HG03378 (cell line): ENCODE results near the gene DGKZ.
"Not testable (repeated sequence)": the region's sequence is repeated elsewhere in the genome, so short reads cannot be mapped to it uniquely, and the experiment has no call there.

Experiments
- ATAC-seq: cut with Tn5 transposase; IDR thresholded peaks from one replicate; pipeline ENCODE4 v1.9.1; 2021; ENCODE audit warnings: mild to moderate bottlenecking, moderate library complexity; ENCODE audit not compliant: unreplicated experiment

Gene DGKZ, protein sequence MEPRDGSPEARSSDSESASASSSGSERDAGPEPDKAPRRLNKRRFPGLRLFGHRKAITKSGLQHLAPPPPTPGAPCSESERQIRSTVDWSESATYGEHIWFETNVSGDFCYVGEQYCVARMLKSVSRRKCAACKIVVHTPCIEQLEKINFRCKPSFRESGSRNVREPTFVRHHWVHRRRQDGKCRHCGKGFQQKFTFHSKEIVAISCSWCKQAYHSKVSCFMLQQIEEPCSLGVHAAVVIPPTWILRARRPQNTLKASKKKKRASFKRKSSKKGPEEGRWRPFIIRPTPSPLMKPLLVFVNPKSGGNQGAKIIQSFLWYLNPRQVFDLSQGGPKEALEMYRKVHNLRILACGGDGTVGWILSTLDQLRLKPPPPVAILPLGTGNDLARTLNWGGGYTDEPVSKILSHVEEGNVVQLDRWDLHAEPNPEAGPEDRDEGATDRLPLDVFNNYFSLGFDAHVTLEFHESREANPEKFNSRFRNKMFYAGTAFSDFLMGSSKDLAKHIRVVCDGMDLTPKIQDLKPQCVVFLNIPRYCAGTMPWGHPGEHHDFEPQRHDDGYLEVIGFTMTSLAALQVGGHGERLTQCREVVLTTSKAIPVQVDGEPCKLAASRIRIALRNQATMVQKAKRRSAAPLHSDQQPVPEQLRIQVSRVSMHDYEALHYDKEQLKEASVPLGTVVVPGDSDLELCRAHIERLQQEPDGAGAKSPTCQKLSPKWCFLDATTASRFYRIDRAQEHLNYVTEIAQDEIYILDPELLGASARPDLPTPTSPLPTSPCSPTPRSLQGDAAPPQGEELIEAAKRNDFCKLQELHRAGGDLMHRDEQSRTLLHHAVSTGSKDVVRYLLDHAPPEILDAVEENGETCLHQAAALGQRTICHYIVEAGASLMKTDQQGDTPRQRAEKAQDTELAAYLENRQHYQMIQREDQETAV

DNA sequence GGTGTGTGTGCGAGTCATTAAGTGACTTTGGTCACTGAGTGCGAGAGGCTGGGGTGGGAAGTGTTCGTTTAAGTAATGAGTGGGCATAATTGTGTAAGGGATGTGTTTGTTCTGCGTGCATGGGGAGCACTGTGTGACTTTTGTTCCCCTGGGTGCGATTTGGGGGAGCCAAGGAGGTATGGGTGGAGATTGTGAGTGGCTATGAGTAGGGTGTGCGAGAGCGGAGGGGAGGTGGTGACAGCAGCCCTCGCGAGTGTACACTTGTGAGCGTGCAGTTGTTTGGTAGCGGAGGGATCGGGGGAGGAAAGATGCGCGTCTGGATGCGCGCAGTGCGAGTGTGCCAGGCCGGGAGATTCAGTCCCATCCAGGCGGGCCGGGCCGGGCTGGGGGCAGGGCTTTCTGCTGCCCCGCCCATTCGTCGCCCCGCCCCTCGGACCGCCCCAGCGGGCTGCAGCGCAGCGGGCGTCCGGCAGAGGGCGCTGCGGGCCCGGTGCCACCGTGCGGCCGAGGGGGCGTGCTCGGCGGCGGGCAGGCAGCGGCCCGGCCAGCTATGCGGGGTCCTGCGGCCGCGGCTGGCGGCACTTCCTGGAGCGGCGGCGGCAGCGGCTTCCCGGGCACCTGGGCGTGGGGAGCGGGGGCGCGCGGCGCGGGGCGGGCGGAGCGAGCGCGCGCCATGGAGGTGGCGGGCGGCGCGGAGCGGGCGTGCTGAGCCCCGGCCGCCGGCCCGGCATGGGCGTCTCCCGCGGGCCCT is at the start of gene DGKZ:
Gene DGKZ (plus strand): TSS at position 578 of the 751 bp plus-strand sequence. CDS start 197 bp downstream, outside the sequence.
- peak; percentile 29 for ATAC-seq

DNA sequence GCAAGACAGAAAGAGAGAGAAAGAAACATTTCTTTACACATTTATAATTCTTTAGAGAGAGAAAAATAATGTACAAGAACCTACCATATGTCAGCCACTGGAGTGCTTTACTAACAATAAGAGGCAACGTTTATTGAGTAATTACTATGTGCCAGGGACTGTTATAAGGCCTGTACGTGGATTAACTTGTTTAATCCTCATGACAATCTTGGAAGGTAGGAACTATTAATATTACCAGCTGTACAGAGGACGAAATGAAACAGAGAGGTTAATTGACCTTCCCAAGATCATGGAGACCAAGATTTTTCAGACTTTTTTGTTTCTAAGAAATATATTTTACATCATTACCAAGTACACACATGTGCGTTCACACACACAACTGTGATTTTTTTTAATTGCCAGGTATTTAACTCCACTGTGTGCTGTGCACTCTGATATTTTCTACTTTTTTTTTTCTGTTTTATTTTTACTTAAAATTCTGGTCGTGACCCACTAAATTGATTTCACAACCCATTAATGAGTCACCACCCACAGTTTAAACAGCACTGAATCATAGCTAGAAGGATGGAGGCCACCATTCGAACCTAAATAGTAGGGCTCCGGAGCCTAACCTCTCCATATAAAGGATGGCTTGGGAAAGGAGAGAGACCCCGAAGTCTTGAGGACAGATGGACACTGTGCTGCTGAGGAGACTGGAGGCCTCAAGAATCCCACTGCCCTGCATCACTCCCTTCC is 48.4 kb upstream of the DGKZ start:
- no peak for ATAC-seq

DNA sequence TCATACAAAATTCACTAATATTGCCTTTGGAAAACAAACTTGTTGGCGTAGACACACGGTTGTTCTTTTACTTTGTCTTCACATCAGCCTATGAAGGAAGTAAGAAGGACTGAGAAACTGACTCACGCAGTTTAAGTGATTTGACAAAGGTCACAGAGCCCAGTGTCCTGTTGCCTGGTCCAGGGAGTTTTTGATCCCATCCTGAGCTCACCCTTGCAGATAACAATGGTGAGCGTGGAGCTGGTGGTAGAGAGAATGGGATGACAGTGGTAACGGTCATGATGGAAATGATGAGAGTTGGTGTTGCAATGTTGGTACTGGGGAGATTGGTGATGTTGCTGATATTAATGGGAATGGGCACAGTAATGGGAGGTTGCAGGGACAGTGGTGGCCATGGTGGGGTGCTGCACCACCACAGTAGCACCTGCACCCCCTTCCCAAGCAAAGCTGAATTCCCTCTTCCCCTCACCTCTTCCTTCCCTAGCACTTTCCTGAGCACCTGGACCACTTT is 47.8 kb upstream of the DGKZ start:
- ATAC-seq: no peak

DNA sequence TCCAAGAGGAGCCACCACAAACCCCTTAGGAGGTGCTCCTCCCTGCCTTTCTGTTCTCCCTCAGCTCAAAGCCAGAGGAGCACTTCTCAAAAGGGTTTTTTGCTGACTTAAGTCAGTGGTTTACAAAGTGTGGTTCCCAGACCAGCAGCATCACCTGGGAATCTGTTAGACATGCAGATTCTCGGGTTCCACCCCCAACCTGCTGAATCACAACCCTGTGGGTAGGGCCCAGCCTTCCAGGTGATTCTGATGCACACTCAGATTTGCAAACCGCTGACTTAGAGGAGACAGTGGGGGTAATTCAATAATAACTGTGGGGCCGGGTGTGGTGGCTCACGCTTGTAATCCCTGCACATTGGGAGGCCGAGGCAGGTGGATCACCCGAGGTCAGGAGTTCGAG is 47.0 kb upstream of the DGKZ start:
- no peak for ATAC-seq

DNA sequence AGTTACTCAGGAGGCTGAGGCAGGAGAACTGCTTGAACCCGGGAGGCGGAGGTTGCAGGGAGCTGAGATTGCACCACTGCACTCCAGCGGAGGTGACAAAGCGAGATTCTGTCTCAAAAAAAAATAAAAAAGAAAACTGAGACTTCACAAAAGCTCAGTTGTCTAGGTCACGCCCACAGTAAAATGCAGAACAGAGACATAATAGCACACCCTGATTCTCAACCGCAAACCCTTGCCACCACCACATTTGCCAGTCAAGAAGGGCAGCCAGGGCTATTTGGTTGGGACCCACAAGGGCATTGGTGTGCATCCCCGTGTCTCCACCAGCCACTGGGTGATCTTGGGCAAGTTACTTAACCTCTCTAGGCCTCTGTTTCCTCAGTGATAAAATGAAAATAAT is 44.4 kb upstream of the DGKZ start:
- peak; percentile 88 for ATAC-seq

DNA sequence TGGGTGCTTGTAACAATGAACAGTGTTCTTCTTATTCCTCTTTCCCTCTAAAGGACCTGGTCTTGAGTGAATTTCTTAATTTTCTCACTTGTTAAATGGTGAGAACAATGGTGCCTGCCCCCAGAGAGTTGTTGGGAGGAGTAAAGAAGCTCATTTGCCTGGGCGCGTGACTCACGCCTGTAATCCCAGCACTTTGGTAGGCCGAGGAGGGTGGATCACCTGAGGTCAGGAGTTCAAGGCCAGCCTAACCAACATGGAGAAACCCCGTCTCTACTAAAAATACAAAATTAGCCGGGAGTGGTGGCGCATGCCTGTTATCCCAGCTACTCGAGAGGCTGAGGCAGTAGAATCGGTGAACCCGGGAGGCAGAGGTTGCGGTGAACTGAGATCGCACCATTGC is 43.2 kb upstream of the DGKZ start:
- ATAC-seq: not testable (repeated sequence)

DNA sequence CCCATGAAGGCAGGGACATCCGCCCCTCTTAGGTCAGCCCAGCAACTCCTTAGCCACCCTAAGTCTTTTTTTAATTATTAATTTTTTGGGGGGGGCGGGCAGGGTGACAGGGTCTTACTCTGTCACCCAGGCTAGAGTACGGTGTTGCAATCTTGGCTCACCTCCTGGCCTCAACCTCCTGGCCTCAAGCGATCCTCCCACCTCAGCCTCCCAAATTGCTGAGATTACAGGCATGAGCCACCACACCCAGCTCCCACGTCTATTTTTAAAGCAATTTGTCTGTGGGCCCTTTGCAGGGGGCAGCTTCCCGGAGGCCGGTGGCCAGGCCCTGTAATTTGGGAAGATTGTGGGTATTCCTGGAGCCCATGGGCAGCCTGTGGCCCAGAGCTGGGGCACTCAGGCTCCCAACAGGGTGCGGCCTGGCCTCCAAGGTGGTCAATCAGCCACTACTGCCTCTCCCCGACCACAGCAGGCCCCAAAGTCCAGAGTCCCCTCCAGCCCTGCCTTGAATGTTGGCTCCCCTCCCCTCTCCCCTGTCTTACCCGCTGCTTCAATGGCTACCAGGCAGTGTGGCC is 42.6 kb upstream of the DGKZ start:
- no peak for ATAC-seq

DNA sequence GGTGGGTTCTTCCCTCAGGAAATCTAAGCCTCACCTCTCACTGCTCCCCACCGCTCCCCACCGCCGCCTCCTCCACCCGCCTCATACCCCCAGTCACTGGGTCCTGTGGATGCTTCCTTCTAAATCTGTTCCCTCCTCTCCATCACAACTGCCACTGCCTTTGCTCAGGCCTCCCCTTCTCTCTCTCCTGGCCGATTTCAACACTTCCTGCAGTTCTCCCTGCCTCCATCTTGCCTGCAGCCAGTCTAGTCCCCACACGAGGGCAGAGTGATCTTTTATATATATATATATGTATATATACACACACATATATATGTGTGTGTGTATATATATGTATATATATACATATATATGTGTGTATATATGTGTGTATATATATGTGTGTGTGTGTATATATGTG is 42.0 kb upstream of the DGKZ start:
- no peak for ATAC-seq

DNA sequence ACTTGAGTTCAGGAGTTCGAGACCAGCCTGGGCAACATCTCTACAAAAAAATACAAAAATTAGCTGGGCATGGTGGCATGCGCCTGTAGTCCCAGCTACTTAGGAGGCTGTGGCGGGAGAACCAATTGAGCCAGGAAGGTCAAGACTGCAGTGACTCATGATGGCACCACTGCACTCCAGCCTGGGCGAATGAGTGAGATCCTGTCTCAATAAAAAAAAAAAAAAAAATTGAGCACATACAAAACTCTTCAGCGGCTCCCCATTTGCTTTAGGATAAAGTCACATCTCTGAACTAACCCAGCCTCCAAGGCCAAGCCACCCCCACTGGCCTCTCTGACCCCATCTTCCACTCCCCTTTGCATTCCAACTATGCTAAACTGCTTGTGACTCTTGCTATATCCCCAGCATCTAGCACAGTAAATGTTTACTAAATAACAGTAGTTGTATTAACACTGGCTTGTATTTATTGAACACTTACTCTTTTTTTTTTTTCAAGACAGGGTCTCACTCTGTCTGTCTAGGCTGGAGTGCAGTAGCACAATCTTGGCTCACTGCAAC is 40.9 kb upstream of the DGKZ start:
- ATAC-seq: no peak

DNA sequence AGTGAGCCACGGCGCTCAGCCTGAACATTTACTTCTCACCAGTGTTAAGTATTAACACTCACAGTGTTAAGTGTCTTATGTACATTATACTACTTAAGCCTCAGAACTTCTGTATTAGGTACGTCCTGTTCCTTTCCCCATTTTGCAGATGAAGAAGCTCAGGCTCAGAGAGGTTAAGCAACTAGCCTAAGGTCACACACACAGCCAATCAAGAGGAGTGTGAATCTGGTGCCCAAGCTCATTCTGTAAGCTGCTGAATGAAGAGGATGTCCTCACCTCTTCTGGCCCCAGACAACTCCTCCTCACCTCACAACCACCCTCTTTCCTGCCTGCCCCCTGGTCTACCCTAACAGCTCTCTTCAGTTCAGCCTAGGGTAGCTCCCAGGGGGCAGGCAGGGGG is 39.9 kb upstream of the DGKZ start:
- ATAC-seq: no peak

DNA sequence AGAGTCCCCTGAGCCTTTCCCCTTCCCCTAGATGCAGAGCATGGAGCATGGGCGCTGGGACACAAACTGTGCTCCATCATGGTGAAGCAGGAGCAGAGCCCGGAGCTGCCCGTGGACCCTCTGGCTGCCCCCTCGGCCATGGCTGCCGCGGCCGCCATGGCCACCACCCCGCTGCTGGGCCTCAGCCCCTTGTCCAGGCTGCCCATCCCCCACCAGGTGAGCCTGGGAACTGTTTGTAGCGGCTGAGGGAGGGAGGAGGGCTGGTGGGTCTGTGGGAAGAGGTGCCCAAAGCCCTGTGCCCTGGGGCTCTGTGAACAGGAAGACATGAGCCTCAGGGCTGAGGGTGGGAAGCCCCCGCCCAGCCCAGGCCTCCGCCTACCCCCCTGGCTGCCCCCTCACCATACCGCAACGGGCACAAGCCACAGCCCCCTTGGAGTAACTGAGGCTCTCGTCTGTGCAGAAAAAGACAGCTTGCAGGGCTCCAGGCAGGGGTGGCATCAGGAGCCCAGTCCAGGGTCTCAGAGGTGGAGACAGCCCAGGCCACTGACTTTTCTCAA is 39.4 kb upstream of the DGKZ start:
- ATAC-seq: no peak

DNA sequence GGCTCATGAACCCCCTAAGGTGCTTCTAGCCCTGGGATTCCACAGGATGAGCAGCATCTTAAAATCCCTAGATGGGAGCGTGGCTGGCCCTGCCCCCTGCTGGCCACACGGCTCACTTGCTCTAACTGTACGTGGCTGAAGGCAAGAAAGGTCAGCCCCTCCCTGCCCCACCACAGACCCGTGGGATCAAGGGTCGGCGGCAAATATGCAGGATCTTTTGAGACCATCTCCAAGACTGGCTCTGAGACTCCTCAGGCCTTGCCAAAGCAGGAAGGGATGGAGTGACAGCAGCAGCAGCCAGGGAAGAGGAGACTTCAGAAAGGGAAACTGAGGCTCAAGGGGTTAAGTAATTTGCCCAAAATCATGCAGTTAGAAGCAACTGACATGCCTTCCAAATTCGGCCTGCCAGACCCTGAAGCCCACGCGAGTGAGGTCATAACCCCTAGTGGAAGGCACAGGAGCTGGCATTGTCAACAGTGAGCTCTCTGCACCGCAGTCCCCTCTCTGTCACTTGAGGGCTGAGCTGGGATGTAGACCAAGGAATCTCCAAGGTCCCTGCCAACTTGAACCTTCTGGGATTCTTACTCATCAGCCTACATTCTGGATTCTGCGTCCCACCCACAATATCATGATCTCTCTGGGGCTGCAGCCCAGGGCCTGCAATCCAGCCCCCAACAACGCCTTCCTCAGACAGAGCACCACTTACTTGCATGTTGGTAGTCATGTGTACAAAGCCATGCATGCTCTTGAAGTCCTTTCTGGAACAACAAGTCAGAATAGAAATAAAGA is 38.4 kb upstream of the DGKZ start:
- ATAC-seq: no peak

DNA sequence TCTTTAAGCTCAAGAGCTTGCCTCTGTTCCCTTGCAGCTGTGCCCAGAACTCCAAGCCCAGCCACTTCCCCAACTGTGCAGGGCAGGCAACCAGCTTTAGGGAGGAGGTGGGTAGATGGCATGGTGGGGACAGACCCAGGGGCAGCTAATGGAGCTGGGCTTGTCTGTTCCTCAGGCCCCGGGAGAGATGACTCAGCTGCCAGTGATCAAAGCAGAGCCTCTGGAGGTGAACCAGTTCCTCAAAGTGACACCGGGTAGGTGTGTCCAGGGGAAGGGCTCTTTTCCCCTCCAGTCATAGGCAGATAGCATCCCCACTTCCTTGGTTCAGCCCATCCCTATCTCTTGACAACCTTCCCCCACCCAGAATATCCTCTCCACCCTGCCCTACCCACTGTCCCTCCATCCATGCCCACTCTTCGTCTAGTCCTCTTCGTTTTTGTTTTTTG is 37.4 kb upstream of the DGKZ start:
- peak; percentile 50 for ATAC-seq

DNA sequence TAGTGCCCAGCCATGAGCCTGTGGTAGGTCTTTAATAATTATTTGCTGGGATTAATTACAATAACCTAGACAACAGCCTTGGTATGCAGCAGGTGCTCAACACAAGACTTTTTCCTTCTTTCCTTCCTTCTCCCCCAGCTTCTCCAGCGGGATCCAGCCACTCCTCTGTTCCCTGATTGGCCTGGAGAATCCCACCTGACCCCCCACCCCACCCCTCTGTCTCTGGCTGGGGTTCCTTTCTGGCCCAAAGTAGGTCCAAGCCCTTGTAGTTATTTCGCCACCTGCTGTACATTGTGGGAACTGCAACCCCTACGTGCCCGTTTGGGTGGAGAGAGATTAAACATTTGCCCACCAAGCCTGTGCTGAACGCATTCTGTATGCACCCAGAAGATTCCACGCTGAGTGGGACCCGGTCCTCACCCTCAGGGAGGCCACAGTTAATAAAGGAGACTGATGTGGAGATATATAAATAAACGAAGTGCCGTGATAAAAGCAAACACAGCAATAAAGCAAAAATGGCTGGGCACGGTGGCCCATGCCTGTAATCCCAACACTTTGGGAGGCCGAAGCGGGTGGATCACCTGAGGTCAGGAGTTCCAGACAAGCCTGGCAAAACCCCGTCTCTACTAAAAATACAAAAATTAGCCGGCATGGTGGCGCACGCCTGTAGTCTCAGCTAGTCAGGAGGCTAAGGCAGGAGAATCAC is 32.1 kb upstream of the DGKZ start:
- ATAC-seq: no peak

DNA sequence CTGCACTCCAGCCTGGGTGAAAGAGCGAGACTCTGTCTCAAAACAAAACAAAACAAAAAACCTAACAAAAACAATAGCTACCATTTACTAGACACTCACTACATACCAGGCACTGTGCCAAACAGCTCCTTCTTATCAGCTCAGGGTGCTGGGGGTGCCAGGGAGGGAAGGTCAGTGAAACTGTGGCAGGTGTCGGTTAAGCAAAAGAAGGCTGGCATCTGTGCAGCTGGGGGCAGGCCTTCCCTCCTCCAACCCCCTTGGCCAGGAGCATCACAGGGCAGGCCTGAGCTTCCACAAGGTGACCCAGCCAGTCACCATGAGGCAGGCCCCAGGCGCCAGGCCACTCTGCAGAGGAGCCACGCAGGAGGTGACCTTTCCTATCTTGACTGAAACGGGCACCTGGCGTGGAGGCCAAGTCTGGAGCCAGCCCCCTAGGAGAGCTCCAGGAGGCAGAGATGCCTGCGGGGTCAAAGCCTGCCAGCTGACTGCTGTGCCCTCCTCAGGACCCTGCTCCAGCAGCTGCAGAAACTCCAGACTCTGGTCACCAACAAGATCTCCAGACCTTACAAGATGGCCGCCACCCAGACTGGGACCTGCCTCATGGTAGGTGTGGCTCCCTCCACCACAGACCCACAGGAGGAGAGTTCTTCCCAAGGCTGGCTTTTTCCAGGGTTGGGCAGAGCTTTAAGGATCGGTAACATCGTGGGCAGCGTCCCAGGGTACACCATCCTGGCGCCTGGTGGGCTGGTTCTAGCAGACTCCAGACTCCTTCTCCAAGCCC is 31.3 kb upstream of the DGKZ start:
- ATAC-seq: no peak

DNA sequence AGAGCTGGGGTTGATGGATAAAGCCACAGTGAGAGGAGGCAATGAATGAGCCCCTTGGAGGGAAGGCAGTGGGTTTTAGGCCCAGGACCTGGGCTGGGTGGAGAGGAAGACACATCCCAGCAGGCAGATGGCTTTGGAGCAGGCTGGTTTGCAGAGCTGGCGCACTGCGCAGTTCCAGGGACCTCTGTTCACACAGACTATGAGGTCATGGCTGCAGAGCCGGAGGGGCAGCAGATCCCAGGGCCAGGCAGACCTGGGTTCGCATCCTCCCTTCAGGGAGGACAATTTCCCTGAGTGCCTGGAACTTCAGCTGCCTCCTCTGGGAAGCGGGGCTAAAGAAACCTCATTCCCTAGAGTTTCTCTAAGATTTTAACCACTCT is 28.2 kb upstream of the DGKZ start:
- no peak for ATAC-seq

DNA sequence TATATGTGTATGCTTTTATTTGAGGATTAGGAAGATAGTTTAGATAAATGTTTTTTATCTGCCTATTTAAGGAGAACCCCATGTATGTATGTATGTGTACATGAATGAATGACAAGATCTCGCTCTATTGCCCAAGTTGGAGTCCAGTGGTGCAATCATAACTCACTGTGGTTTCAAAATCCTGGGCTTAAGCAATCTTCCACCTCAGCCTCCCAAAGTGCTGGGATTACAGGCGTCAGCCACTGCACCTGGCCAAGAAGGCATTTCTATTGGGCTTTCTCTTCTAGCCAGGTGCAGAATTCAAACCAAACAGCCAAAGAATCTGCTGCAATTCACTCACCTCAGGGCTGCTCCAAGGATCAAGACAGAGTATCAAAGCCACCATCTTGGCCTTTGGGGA is 25.5 kb upstream of the DGKZ start:
- no peak for ATAC-seq
